ENCODE data around the gene CNST. TPM values are rescaled to one million over a fixed set of nuclear protein-coding genes. Genes with fewer than 3 reads are reported as not detected.
A peak's percentile ranks its signal among the peaks of the same experiment; 100 is the strongest.
"Not testable (repeated sequence)": the region's sequence is repeated elsewhere in the genome, so short reads cannot be mapped to it uniquely, and the experiment has no call there.

CNST gene
- total RNA-seq, 1 experiment from 2014 or later: 21.7 TPM

DNA sequence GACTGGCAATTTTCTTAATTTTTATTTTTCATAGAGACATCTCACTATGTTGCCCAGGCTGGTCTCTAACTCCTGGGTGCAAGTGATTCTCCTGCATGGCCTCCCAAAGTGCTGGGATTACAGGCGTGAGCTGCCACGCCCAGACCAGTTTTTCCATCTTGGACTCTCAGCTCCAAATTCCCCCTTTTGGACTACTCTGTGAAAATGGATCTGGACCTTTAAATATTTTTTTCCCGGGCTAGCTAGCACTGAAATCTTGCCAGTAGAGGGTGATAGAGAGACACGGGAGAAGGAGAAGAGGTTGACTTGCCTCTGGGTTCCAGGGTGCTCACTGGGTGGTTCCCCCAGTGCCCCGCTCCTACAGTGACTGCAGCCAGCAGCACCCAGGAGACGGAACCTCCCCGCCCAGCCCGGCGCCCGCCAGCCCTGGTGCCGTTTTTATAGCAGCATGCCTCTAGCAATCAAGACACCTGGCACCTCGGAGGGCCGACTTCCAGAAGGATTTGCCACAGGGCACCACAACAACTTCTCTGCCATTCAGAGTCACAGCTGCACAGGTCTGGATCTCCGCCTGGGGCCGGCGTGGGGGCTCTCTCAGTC, 123.3 kb downstream of the CNST start:
- intact Hi-C loops (cut with micrococcal nuclease; ENCODE audit: unreplicated experiment): loop anchor here (1.0 to 10.0 kb wide), 2 partner anchors 65 to 125 kb away; partner anchors contain the start of genes CNST and TFB2M
- H3K4me3 Mint-ChIP-seq (ENCODE audit: low read depth, unreplicated experiment): peak overlapping the region; percentile 65
- peak; percentile 69 for DNase-seq
- no TSS peak for BruUV-seq (replicated peaks)
- CTCF ChIA-PET: interaction anchor here (0.6 to 1.5 kb wide), 5 partner anchors 10 to 1537 kb away, joined by 3 to 4 read pairs (median 4); no protein-coding TSS in a partner anchor
- peaks cover 2% of the 10 kb centered on the region for H3K9me3 Mint-ChIP-seq (ENCODE audit: low read depth, unreplicated experiment)
- H3K27ac Mint-ChIP-seq (ENCODE audit: unreplicated experiment): no peak overlapping the region
- H3K27me3 Mint-ChIP-seq (ENCODE audit: unreplicated experiment): no peaks in the 10 kb centered on the region
- no peaks in the 10 kb centered on the region for H3K36me3 Mint-ChIP-seq (ENCODE audit: insufficient read depth, unreplicated experiment)
- peaks cover 10% of the 10 kb centered on the region for H3K4me1 Mint-ChIP-seq (ENCODE audit: low read depth, unreplicated experiment)
- TF ChIP-seq, protein P1, sequence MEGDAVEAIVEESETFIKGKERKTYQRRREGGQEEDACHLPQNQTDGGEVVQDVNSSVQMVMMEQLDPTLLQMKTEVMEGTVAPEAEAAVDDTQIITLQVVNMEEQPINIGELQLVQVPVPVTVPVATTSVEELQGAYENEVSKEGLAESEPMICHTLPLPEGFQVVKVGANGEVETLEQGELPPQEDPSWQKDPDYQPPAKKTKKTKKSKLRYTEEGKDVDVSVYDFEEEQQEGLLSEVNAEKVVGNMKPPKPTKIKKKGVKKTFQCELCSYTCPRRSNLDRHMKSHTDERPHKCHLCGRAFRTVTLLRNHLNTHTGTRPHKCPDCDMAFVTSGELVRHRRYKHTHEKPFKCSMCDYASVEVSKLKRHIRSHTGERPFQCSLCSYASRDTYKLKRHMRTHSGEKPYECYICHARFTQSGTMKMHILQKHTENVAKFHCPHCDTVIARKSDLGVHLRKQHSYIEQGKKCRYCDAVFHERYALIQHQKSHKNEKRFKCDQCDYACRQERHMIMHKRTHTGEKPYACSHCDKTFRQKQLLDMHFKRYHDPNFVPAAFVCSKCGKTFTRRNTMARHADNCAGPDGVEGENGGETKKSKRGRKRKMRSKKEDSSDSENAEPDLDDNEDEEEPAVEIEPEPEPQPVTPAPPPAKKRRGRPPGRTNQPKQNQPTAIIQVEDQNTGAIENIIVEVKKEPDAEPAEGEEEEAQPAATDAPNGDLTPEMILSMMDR (IDR thresholded peaks at IDR 0.05; ENCODE audit: unreplicated experiment): peak; percentile 83

DNA sequence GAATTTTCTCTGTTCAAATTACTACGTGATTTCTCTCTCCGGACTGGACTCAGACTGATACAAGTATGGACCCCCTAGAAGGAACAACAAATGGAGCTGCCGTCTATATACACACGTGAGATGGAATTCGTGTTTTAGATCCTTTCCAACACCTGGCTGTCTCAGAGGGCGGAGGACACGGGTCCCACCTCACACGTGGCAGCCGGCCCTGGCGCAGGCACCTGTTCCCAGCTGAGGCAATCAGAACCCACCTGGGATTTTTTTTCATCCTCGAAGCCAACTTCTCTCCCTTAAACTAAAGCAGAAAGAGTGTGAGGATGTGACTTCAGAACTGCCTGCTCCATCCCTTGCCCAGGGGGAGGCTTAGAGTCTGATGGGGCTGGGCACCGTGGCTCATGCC, 123.8 kb downstream of the CNST start:
- no peaks in the 10 kb centered on the region for H3K9me3 Mint-ChIP-seq (ENCODE audit: low read depth, unreplicated experiment)
- intact Hi-C loops (cut with micrococcal nuclease; ENCODE audit: unreplicated experiment): loop anchor here (10.0 kb wide), 1 partner anchor 125 kb away; the partner anchor contains the start of genes CNST and TFB2M
- H3K36me3 Mint-ChIP-seq (ENCODE audit: insufficient read depth, unreplicated experiment): no peaks in the 10 kb centered on the region
- H3K27me3 Mint-ChIP-seq (ENCODE audit: unreplicated experiment): no peaks in the 10 kb centered on the region
- no peak for DNase-seq
- peaks cover 10% of the 10 kb centered on the region for H3K4me1 Mint-ChIP-seq (ENCODE audit: low read depth, unreplicated experiment)
- TF ChIP-seq, protein P1 (IDR thresholded peaks at IDR 0.05; ENCODE audit: unreplicated experiment): no peak
- no peak overlapping the region for H3K27ac Mint-ChIP-seq (ENCODE audit: unreplicated experiment)
- no TSS peak for BruUV-seq (replicated peaks)
- CTCF ChIA-PET: interaction anchor here (1.3 kb wide), 1 partner anchor 17 kb away, joined by 4 read pairs; no protein-coding TSS in a partner anchor
- peak overlapping the region; percentile 65 for H3K4me3 Mint-ChIP-seq (ENCODE audit: low read depth, unreplicated experiment)

DNA sequence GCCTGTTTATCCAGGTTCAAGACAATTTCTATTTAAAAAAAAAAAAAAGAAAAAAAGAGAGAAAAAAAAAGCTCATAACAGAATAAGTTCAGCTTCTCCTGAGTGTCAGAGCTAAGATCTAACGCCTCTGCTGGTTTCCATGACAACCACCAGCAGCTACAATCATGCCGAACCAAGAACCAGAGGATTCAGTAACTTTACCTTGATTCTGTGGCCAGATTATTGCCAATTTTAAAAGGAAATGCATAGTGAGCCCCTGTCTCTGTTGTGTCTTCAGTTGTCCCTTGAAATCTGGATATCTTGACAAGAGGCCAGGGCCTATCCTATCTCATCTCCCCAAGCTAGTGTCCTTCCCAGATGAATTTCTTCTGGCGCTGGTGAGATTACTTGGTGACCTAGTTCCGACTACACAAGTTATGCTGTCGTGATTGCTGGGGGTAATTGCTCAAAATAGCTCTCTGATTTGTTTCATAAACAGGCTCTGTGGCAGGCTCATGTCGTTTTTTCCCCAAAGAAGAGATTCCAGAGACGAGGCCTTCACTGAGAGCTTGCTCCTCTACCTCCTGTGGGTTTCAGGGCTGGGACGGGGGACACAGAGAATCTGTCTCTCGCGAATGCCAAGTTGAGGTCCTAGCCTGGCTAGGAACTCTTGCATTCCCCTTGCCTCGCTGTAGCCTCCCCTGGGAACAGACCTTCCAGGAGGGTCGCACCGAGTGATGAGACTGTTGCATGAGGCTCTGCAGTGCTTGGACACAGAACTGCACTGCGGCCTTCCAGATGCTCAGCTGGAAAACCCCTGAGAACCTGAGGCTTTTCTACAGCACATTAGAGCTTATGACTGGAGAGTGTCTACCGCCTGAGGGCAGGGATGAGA, 125.6 kb downstream of the CNST start:
- no peak for DNase-seq
- H3K27me3 Mint-ChIP-seq (ENCODE audit: unreplicated experiment): no peaks in the 10 kb centered on the region
- TF ChIP-seq, protein P1 (IDR thresholded peaks at IDR 0.05; ENCODE audit: unreplicated experiment): no peak
- H3K4me1 Mint-ChIP-seq (ENCODE audit: low read depth, unreplicated experiment): peaks cover 20% of the 10 kb centered on the region
- H3K27ac Mint-ChIP-seq (ENCODE audit: unreplicated experiment): no peak overlapping the region
- peaks cover 7% of the 10 kb centered on the region for H3K36me3 Mint-ChIP-seq (ENCODE audit: insufficient read depth, unreplicated experiment)
- CTCF ChIA-PET: interaction anchor here (0.7 to 1.6 kb wide), 3 partner anchors 12 to 270 kb away, joined by 3 to 5 read pairs (median 4); no protein-coding TSS in a partner anchor
- BruUV-seq (replicated peaks): no TSS peak
- intact Hi-C loops (cut with micrococcal nuclease; ENCODE audit: unreplicated experiment): loop anchor here (10.0 kb wide), 1 partner anchor 127 kb away; the partner anchor contains the start of genes CNST and TFB2M
- H3K9me3 Mint-ChIP-seq (ENCODE audit: low read depth, unreplicated experiment): no peaks in the 10 kb centered on the region
- H3K4me3 Mint-ChIP-seq (ENCODE audit: low read depth, unreplicated experiment): no peak overlapping the region

DNA sequence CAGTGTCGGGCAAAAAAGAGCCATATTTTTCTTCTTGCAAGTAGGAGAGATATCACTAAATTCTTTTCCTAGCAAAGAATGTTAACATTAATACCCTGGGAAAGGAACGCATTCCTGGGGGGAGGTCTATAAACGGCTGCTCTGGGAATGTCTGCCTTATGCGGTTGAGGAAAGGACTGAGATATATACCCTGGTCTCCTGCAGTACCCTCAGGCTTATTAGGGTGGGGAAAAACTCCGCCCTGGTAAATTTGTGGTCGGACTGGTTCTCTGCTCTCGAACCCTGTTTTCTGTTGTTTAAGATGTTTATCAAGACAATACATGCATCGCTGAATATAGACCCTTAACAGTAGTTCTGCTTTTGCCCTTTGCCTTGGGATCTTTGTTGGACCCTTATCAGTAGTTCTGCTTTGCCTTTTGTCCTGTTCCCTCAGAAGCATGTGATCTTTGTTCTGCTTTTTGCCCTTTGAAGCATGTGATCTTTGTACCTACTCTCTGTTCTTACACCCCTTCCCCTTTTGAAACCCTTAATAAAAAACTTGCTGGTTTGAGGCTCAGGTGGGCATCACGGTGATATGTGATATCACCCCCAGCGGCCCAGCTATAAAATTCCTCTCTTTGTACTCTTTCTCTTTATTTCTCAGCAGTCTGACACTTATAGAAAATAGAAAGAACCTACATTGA, 128.1 kb downstream of the CNST start:
- H3K4me3 Mint-ChIP-seq (ENCODE audit: low read depth, unreplicated experiment); CTCF ChIA-PET: not testable (repeated sequence)

More for the DNA sequence above, 128.1 kb downstream of the CNST start:
- intact Hi-C loops (cut with micrococcal nuclease; ENCODE audit: unreplicated experiment): loop anchor here (10.0 kb wide), 1 partner anchor 130 kb away; the partner anchor contains the start of genes CNST and TFB2M
- H3K9me3 Mint-ChIP-seq (ENCODE audit: low read depth, unreplicated experiment); H3K36me3 Mint-ChIP-seq (ENCODE audit: insufficient read depth, unreplicated experiment); BruUV-seq (replicated peaks); H3K27ac Mint-ChIP-seq (ENCODE audit: unreplicated experiment); DNase-seq; H3K27me3 Mint-ChIP-seq (ENCODE audit: unreplicated experiment): not testable (repeated sequence)
- H3K4me1 Mint-ChIP-seq (ENCODE audit: low read depth, unreplicated experiment): peaks cover 20% of the 10 kb centered on the region

All from Calu3 (cell line).